Fibroblast of pulmonary artery (primary cell): Measurements from ENCODE around the gene CABP2.
"Not testable (repeated sequence)": the region's sequence is repeated elsewhere in the genome, so short reads cannot be mapped to it uniquely, and the experiment has no call there.

Experiments
- DNase-seq: peaks from one replicate; pipeline ENCODE4 v3.0.0-alpha.2; 2010; ENCODE audit warnings: low read depth
- H3K4me3 ChIP-seq: replicated peaks from 2 replicates; pipeline ENCODE4 v1.5.1; 2011; ENCODE audit warnings: low read depth, mild to moderate bottlenecking, control low read depth, low read length, moderate library complexity
- TF ChIP-seq, protein P1 (sequence below): IDR thresholded peaks from 2 replicates; pipeline ENCODE4 v1.5.1; 2011; ENCODE audit warnings: mild to moderate bottlenecking, control low read depth, low read length, inconsistent platforms; ENCODE audit errors: missing control alignments

CABP2 gene

DNA sequence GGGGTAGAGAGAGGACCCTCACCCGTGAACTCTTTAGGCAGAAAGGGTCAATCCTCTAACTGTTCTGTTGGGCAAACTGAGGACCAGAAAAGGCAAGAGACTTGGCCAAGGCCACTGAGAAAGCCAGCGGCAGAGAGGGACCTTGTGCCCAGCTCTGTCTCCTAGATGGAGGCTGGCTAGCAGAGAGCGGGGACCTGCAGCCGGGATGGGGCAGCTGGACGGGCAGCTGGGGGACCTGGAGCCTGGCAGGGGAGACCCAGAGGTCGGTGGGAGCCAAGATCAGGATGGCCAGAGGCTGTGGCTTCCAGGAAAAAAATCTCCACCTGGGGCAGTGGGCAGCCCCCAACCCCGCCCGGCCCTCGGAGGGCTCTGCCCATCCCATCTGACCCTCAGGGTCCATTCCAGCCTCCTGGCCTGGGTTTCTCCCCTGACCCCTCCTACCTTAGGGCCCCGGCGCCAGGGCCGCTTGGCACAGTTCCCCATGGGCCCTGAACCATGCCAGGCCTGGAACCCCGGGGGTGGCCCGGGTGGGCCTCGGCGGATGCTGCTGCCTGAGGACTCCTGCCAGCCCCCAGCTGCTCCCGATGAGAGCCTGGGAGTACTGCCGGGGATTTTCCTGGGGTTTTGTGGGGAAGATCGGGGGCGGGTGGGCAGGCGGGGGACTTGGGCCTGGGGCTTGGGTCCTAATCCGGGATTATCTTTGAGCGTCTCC lies at the start of gene CABP2:
TSS of gene CABP2 (minus strand) at position 603 of the 712 bp plus-strand sequence. CDS start at position 483, 120 bp downstream.
- H3K4me3 ChIP-seq, result no peak within 1 kb of the TSS
- no peak for DNase-seq
- TF ChIP-seq, protein P1, sequence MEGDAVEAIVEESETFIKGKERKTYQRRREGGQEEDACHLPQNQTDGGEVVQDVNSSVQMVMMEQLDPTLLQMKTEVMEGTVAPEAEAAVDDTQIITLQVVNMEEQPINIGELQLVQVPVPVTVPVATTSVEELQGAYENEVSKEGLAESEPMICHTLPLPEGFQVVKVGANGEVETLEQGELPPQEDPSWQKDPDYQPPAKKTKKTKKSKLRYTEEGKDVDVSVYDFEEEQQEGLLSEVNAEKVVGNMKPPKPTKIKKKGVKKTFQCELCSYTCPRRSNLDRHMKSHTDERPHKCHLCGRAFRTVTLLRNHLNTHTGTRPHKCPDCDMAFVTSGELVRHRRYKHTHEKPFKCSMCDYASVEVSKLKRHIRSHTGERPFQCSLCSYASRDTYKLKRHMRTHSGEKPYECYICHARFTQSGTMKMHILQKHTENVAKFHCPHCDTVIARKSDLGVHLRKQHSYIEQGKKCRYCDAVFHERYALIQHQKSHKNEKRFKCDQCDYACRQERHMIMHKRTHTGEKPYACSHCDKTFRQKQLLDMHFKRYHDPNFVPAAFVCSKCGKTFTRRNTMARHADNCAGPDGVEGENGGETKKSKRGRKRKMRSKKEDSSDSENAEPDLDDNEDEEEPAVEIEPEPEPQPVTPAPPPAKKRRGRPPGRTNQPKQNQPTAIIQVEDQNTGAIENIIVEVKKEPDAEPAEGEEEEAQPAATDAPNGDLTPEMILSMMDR, result no peak

DNA sequence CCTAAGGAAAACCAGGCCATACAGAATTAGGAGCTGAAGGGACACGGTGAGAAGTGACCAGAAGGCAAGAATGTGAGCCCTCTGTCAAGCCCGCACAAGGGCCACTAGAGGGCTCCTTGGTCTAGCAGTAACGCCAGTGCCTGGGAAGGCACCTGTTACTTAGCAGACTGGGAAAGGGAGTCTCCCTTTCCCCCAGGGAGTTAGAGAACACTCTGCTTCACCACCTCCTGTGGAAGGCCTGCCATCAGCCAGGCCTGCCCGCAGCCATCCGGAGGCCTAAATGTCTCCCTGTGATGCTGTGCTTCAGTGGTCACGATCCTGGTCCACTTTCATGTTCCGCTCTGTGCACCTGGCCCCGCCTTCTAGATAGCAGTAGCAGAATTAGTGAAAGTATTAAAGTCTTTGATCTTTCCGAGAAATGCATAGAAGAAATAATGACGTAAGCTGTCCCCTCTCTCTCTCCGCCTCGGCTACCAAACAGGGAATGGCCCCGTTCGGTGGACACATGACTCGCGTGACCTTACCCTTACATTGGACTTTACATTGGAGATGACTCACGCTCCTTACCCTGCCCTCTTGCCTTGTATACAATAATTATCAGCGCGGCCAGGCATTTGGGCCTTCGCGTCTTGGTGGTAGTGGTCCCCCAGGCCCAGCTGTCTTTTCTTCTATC lies 49.6 kb upstream of the CABP2 start:
- H3K4me3 ChIP-seq, result no peak overlapping the region
- peak; percentile 65 for DNase-seq
- TF ChIP-seq, protein P1, result peak; percentile 72

DNA sequence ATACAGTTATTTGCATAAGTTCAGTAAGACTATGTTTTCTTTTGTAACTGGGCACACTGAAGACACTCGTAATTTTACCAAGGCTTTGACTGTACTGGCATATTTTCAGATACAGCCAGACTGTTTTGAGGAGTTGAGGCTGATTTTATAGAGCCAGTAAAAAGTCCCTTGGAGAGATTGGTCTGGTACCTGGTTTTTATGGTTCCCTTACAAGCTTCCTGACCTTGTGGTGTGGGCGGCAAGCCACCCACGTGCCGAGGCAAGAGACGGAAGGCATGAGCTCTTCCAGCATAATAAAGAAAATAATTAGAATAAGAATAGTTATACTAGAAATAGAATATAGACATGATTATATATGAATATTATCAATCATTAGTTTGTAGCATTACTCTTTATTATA lies 49.1 kb upstream of the CABP2 start:
- TF ChIP-seq, protein P1, result no peak
- DNase-seq, result no peak
- H3K4me3 ChIP-seq, result no peak overlapping the region

DNA sequence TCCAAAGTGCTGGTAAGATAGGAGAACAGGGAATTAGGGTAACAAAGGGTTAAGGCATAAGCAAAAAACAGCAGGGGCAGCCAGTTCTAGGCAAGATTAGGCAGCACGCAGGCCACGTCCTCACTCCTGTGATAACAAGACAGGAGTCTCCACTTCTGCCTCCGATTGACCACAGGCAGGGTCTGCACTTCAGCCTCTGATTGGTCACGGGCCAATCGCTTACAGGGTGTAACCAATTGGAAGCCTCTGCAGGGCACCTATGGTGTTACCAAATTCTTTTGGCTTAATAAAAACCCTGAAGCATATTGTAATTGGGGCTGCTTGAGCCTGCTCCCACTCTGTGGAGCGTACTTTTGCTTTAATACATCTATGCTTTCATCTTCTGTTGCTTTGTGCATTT lies 48.2 kb upstream of the CABP2 start:
- DNase-seq, result no peak
- TF ChIP-seq, protein P1, result no peak
- H3K4me3 ChIP-seq, result no peak overlapping the region

DNA sequence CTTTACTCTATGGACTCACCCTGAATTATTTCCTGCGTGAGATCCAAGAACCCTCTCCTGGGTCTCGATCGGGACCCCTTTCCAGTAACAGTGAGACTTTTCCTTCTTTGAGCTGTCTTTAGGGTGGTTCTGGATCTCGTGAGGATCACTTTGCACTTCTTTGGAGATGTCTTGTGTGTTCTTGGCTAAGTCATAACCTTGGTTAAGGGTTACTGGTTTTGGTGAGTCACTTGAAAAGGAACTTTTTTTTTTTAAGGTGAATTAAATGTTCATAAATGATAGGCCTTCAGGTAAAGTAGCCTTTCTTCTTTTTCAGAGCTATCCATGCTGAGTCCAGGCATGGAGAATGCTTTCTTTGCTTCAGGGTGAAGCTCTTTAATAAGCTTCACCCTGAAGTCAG lies 41.0 kb upstream of the CABP2 start:
- no peak overlapping the region for H3K4me3 ChIP-seq
- no peak for DNase-seq
- TF ChIP-seq, protein P1, result no peak

DNA sequence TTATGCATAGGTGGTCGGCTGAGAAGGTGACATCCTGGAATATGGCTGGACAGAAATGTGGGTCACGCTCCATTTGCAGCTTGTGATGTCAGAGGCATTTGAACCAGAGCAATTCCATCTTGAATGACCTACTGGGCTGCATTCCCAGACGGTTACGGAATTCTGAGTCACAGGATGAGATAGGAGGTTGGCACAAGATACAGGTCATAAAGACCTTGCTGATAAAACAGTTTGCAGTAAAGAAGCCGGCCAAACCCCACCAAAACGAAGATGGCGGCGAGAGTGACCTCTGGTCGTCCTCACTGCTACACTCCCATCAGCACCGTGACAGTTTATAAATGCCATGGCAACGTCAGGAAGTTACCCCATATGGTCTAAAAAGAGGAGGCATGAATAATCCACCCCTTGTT lies 40.5 kb upstream of the CABP2 start:
- DNase-seq, result peak; percentile 90
- not testable (repeated sequence) for H3K4me3 ChIP-seq

DNA sequence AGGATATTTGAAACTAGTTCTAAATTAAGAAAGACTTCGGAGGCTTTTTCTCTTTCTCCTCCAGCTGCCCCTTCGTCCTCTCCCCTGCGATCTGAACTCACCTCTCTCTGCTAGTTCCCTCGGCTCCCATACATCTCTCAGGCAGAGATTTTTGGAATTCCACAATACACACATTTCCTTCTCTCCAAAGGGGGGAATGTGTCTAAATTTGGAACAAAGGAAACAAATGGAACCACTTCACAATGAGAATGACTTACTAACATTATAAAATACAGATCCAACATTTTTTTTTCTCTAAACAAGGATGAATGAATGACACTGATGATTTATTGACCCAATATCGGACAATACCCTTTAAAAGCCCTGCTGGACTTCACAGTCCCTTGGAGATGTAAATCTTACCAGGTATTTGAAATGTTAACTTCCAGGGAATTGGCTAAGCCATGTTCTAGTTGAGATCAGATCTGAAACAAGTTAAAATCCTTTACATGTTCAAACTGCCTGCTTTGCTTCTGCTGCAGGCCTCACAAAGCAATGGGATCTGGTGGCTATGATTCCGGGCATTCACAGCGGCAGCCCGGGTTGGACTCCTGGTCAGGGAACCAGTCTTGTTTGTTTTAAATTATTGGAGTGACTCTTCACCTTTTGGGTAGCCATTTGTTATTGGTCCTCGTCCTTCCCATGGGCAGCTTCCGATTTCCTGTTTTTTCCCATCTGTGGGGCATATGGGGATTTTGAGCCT lies 39.9 kb upstream of the CABP2 start:
- TF ChIP-seq, protein P1, result no peak
- no peak overlapping the region for H3K4me3 ChIP-seq
- DNase-seq, result no peak
